CD4-positive, alpha-beta T cell treated with Interleukin-12 subunit alpha and Interleukin-12 subunit beta, for 1 hour (primary cell): Measurements from ENCODE around the gene CHTF18.
"Not testable (repeated sequence)": the region's sequence is repeated elsewhere in the genome, so short reads cannot be mapped to it uniquely, and the experiment has no call there.

Source experiments
- DNase-seq: peaks from one replicate; pipeline ENCODE4 v3.0.0-alpha.2; 2020

Gene CHTF18

GRCh38 chr16:813916-814412 lies 25.5 kb downstream of the CHTF18 start:
- DNase-seq, result no peak

DNA sequence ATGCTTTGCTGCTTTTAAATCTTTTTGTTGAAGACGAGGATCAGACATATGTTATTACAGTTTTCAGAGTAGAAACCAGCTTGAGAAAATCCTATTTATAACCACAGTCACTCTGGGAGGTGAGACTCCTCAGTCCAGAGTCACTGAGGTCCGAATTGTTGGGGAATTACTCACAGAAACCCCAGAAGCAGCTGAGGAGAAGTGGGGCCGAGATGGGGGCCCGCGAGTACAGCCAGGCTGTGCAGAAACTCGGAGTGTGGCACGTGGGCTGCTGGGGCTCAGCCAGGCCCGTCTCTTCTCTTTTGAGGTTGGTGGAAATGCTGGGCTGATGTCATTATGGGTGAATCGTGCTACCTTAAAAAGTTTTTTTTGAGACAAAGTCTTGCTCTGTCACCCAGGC lies 26.6 kb downstream of the CHTF18 start:
- DNase-seq, result no peak

GRCh38 chr16:815861-816260 lies 27.4 kb downstream of the CHTF18 start:
- no peak for DNase-seq

DNA sequence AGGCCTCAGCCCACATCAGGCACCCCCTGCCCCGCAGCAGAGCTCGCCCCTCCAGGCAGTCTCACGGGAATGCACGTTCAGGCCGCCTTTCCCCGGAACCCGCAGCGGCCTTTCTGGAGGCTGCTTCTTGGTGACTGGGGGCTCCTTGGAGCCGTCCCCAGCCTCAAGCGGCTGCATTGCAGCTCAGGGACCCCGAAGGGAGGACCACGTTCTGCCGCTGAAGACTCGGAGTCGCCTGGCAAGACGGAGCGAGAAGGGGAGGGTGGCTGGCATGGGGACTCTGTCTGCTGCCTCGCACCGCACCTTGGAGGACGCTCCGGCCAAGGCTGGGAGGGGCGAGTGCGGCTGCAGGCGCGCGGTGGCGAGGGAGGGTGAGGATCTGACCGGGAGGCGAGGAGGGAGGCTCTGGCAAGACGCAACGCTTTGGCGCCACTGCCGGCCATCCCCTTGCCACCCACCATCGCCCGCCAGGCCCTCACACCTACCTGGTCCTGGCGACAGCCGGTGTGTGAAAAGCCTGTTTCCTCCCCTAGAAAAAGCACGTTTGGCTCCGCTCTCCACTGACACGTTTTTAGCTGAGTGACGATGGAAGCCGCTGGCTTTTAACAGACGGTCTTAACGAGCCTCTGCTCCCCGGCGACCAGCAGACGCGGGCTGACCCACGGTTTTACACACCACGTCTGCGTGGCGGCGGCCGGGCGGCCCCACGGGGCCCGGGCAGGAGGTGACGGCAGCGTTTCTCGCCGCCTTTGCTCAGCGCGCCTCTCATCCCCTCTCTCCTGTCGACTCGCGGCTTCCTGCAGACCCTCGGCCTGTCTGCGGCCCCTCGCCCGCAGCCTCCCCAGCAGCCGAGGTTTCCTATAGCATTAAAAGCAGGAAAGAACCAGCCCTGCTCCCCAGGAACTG lies 28.8 kb downstream of the CHTF18 start:
- no peak for DNase-seq

GRCh38 chr16:818132-818531 lies 29.7 kb downstream of the CHTF18 start:
- no peak for DNase-seq

DNA sequence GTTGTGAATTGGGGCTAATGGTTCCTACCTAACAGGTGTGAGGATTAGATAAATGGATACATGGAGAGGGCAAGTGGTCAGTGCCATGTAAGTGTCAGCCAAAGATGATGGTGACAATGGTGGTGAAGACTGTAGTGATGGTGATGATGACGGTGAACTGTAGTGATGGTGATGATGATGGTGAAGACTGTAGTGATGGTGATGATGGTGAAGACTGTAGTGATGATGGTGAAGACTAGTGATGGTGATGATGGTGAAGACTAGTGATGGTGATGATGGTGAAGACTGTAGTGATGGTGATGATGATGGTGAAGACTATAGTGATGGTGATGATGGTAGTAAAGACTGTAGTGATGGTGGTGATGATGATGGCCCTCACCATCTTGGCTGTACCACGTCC lies 30.2 kb downstream of the CHTF18 start:
- DNase-seq, result no peak

- DNase-seq, result peak; percentile 47
These were observed 31.1 kb downstream of the CHTF18 start for GRCh38 chr16:819336-820043.

- DNase-seq, result not testable (repeated sequence)
These were observed 31.6 kb downstream of the CHTF18 start for GRCh38 chr16:820044-820408.

DNA sequence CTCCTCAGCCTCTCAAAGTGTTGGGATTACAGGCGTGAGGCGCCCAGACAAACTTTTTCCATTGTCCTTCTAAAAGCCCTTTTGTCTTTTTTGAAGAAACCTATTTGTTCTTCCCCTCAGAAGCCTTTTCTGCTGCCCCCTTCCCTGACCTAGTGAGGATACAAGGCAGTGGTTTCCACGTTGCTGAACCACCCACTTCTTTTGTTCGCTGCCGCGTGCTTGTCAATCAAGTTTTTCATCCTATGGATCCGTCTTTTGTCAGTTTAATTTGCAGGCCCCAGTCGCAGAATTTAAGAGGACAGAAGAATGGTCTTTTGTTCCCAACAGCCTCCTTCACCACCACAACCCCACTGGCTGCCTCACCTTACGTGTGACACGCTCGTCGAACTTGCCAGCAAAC lies 32.3 kb downstream of the CHTF18 start:
- no peak for DNase-seq

DNA sequence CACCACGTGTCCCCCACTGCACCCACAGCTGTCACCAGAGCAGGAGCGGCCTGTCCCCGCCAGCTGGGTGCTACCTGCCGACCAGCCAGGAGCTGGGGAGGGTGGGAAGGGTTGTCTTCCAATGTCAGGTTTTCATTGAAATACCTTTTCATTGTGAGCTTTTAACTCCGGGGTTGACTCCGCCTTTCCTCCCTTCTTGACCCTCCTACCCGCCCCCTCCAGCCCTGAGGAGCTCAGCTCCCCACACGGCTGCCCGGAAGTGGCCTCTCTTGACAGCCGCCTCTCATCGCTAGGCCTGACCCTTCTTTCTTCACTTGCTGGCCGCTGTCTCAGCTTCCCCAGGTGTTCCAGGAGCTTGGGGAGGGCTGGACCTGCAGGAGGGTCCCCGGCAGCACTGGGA lies 33.3 kb downstream of the CHTF18 start:
- DNase-seq, result no peak

GRCh38 chr16:822174-822908 lies 33.9 kb downstream of the CHTF18 start:
- no peak for DNase-seq

GRCh38 chr16:822909-823297 lies 34.5 kb downstream of the CHTF18 start:
- no peak for DNase-seq

- no peak for DNase-seq
These were observed 35.8 kb downstream of the CHTF18 start for GRCh38 chr16:824194-824593.

- no peak for DNase-seq
These were observed 36.2 kb downstream of the CHTF18 start for GRCh38 chr16:824601-825000.

GRCh38 chr16:825341-826061 lies 37.1 kb downstream of the CHTF18 start:
- no peak for DNase-seq

GRCh38 chr16:827513-827912 lies 39.1 kb downstream of the CHTF18 start:
- DNase-seq, result no peak

- DNase-seq, result no peak
These were observed 40.5 kb downstream of the CHTF18 start for GRCh38 chr16:828891-829290.

DNA sequence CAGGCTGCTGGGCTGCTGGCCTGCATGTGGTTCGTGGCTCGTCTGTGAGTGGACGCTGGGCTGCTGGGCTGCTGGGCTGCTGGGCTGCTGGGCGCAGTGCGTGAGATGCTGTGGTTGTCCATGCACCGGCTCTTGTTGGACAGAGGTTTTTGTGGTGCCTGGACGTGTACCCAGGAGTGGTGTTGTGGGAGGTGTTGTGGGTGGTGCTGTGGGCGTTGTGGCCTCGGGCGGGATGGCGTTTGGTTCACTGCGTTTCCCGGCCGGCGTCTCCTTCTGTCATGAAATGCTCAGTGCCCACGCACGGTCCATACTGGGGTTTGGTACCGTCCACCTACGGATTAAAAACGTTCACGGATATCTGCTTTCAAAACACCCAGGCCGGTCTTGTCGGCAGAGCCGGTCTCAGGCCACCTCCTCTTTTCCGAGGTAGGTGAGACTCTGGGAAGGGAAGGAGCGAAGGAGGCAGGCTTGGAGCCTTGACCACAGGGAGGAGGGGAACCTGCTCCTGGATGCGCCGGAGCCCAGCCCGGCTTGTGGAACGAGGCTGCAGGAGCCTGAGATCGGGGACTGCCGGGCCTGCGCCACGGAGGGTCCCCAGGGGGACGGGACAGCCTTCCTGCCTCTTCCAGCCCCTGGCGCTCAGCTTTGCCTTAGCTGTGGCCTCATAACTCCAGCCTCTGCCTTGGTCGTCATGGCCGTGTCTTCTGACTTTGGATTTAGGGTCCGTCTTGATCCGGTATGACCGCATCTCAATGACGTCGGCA lies 41.9 kb downstream of the CHTF18 start:
- no peak for DNase-seq

DNA sequence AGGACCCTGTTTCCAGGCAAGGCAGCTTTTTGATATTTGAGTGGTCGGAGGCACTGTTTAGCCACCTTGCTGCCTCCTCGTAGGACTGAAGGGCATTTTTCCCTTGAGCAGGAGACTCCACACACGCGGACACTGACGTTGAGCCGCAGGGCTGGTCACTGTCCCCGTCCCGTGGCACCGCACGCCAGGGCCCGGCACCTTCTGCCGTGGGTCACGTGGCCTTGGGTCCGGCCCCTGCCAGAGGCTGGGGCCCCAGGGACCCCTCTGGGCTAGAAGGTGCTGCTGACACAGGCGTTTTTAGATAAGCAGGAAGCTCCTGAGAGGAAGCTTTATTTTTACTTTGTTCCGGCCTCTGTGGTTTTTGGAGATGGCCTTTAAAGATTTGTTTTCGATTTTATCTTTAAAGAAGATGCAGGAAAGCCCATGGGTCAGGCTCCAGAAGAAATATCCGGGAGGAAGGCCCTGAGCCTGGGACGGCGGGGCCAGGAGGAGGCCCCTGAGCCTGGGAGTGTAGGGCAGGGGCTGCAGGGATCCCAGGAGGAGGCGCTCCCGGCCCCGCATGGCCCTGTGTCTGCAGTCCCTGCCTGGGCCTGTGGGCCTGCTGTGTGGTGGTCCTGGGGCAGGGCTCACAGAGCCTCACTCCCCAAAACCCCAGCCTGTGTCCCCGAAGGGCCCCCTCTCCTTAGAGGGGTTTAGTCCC lies 42.6 kb downstream of the CHTF18 start:
- DNase-seq, result no peak

GRCh38 chr16:831571-832413 lies 43.4 kb downstream of the CHTF18 start:
- DNase-seq, result no peak
